ENCODE data around the gene KCNK17.

GRCh38 chr6:39254999-39255535 is 59.2 kb downstream of the KCNK17 start:
- TF ChIP-seq MAX (IDR thresholded peaks at IDR 0.05; ENCODE audit: insufficient read depth, insufficient read length) (no peak), CTCF (IDR thresholded peaks at IDR 0.05; ENCODE audit: extremely low read depth in 1 of 2, insufficient read depth in 1 of 2, low read depth in 1 of 2, low read length in 2 of 2) (no peak), POLR2A (IDR thresholded peaks at IDR 0.05; ENCODE audit: low read depth, low read length) (no peak), POLR2AphosphoS5 (IDR thresholded peaks at IDR 0.05; ENCODE audit: insufficient read depth, low read depth, low read length) (no peak), MYC (IDR thresholded peaks at IDR 0.05; ENCODE audit: low read depth, low read length) (no peak), EZH2 (IDR thresholded peaks at IDR 0.05; ENCODE audit: borderline replicate concordance, low read depth, low read length, severe bottlenecking) (no peak)
